Measurements from ENCODE around the gene LBP.

The LBP gene

DNA sequence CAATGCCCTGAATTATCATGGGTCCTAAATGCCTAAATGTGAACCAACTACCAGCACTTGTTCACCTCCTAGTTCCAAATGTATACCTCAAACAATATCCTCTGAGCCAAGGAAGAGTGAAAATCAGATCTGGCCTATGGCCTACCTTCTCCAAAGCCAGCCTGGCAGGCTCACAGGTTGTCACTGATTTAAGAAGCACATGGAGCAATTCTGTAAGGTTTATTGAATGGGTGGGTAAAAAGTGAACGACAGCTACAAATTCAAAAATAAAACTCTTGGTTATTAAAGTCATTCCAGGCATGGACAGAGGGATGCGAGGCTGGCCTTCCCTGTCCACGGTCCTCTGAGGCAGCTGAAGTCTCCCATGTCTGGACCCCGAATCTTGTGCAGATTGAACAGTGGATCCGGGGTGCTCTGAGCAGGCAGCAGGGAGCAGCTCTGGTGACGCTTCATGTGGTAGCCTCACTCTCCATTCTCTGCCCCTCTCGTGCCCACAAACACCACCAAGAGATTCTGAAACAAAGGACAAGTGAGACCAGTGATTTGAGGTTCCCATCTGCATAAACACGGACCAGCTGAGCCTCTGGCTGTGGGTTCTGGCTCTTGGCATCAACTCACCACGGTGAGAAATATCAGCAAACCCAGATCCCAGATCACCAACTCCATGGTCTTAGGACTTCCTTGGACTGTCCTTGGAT is 74.3 kb downstream of the LBP start:
- no peak for DNase-seq (ENCODE audit: low read depth)
- no peak for TF ChIP-seq MAX (IDR thresholded peaks at IDR 0.05; ENCODE audit: low read depth, low read length)
- TF ChIP-seq MYC (IDR thresholded peaks at IDR 0.05; ENCODE audit: low read depth, low read length): no peak
- TF ChIP-seq POLR2A (IDR thresholded peaks at IDR 0.05; ENCODE audit: extremely low read depth, insufficient read length): no peak
- no peak for TF ChIP-seq CTCF (IDR thresholded peaks at IDR 0.05; ENCODE audit: low read depth, low read length)
- H3K4me3 ChIP-seq (ENCODE audit: low read depth, low read length): no peak overlapping the region

- TF ChIP-seq POLR2A (IDR thresholded peaks at IDR 0.05; ENCODE audit: extremely low read depth, insufficient read length): no peak
- TF ChIP-seq CTCF (IDR thresholded peaks at IDR 0.05; ENCODE audit: low read depth, low read length): no peak
- TF ChIP-seq MAX (IDR thresholded peaks at IDR 0.05; ENCODE audit: low read depth, low read length): no peak
- TF ChIP-seq MYC (IDR thresholded peaks at IDR 0.05; ENCODE audit: low read depth, low read length): no peak
- no peak for DNase-seq (ENCODE audit: low read depth)
Observed at GRCh38 chr20:38421915-38422314, 75.6 kb downstream of the LBP start.

DNA sequence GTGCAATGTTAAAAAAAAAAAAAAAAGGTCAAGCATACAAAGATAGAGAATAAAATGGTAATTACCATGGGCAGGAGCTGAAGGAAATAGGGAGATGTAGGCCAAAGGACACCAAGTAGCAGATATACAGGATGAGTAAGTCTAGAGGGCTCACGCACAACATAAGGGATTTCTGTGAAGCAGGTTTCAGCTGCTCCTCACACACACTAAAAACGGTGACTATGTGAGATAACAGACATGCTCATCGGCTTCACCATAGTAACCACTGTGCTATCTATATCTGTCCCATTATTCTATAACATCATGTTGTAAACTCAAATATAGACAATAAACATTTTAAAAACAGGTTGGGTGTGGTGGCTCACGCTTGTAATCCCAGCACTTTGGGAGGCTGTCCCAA is 77.3 kb downstream of the LBP start:
- TF ChIP-seq MYC (IDR thresholded peaks at IDR 0.05; ENCODE audit: low read depth, low read length) (no peak), MAX (IDR thresholded peaks at IDR 0.05; ENCODE audit: low read depth, low read length) (no peak), POLR2A (IDR thresholded peaks at IDR 0.05; ENCODE audit: extremely low read depth, insufficient read length) (no peak)
- H3K4me3 ChIP-seq (ENCODE audit: low read depth, low read length): no peak overlapping the region
- no peak for DNase-seq (ENCODE audit: low read depth)

More at GRCh38 chr20:38421915-38422314, 75.6 kb downstream of the LBP start:
- no peak overlapping the region for H3K4me3 ChIP-seq (ENCODE audit: low read depth, low read length)

GRCh38 chr20:38424401-38424800 is 78.1 kb downstream of the LBP start:
- no peak overlapping the region for H3K4me3 ChIP-seq (ENCODE audit: low read depth, low read length)
- DNase-seq (ENCODE audit: low read depth): no peak
- TF ChIP-seq MYC (IDR thresholded peaks at IDR 0.05; ENCODE audit: low read depth, low read length): no peak
- no peak for TF ChIP-seq MAX (IDR thresholded peaks at IDR 0.05; ENCODE audit: low read depth, low read length)
- TF ChIP-seq CTCF (IDR thresholded peaks at IDR 0.05; ENCODE audit: low read depth, low read length): no peak
- no peak for TF ChIP-seq POLR2A (IDR thresholded peaks at IDR 0.05; ENCODE audit: extremely low read depth, insufficient read length)

DNA sequence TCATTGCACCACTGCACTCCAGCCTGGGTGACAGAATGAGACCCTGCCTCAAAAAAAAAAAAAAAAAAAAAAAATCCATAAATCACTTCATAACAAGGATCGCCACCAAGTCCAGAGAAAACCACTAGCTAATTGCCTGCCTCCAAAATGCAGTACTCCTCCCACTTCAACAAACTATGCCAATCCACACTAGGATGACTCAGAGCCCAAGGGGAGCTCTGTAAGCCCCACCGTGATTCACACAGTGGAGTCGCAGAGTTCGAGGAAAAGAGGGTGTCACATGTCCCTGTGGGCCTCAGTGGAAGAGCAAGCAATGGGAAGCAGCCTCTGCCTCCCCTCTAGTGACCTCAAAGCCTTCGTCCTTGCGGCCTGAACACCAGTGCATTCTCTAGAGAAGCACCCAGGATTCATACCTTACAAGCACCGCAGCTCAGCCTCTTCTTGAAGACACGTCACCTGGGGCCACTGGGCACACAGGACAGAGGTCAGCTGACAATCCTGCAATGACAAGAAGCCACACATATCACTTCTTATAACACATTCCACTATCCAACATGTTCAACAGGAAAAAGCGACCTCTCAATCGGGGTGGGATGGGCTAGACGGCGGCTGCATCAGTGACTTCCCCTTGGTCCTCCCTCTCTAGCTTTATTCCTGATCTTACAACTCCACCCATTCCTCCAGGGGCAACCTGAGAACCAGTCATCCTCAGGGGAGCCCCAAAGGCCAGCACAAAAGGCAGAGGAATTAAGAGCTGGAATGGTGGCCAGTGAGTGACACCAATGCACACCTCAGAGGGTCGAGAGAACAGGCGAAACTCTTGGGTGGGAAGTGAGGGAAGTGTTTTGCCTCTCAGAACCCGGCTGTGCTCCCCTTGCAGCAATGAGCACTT is 80.0 kb downstream of the LBP start:
- H3K4me3 ChIP-seq (ENCODE audit: low read depth, low read length): no peak overlapping the region
- TF ChIP-seq POLR2A (IDR thresholded peaks at IDR 0.05; ENCODE audit: extremely low read depth, insufficient read length) (no peak), MAX (IDR thresholded peaks at IDR 0.05; ENCODE audit: low read depth, low read length) (peak; percentile 13; the same call in 1 of the 2 replicates), MYC (IDR thresholded peaks at IDR 0.05; ENCODE audit: low read depth, low read length) (no peak)
- peak; percentile 73 for DNase-seq (ENCODE audit: low read depth)
